Neural cell (in vitro differentiated cells): ENCODE data around the gene TBC1D19. TPM values are rescaled to one million over a fixed set of nuclear protein-coding genes. Genes with fewer than 3 reads are reported as not detected.

Experiments used
- H2AFZ ChIP-seq: fragments of 200-600, 300-800 bp; sonication (generic), shearing (Covaris generic); 2 replicates; pipeline ENCODE4 v1.6.0; 2014; ENCODE audit warnings: low read depth, mild to moderate bottlenecking, antibody characterized with exemption, low read length, moderate library complexity
- H3F3A ChIP-seq: fragments of 200-600 bp; shearing (Covaris generic); 2 replicates; pipeline ENCODE4 v1.6.1; 2016; ENCODE audit warnings: mild to moderate bottlenecking, moderate library complexity, mixed read lengths, antibody characterized with exemption, low read length; ENCODE audit not compliant: insufficient read depth, poor library complexity, severe bottlenecking
- H3K27ac ChIP-seq: fragments of 200-600, 300-800 bp; sonication (generic), shearing (Covaris generic); 2 replicates; pipeline ENCODE4 v1.5.1; 2014; ENCODE audit warnings: mild to moderate bottlenecking, low read length, moderate library complexity
- H3K27me3 ChIP-seq: fragments of 300-800, 200-600 bp; sonication (generic), shearing (Covaris generic); 2 replicates; pipeline ENCODE4 v1.6.0; 2014; ENCODE audit warnings: mild to moderate bottlenecking, low read depth, low read length, moderate library complexity; ENCODE audit not compliant: insufficient read depth
- H3K36me3 ChIP-seq: fragments of 300-800, 200-600 bp; sonication (generic), shearing (Covaris generic); 2 replicates; pipeline ENCODE4 v1.5.1; 2014; ENCODE audit warnings: mild to moderate bottlenecking, antibody characterized with exemption, low read length, moderate library complexity; ENCODE audit not compliant: insufficient read depth
- H3K4me2 ChIP-seq: fragments of 300-800, 200-600 bp; sonication (generic), shearing (Covaris generic); 2 replicates; pipeline ENCODE4 v1.6.0; 2014; ENCODE audit warnings: mild to moderate bottlenecking, low read length
- H3K4me3 ChIP-seq: fragments of 300-800, 200-600 bp; sonication (generic), shearing (Covaris generic); 2 replicates; pipeline ENCODE4 v1.5.1; 2014; ENCODE audit warnings: mild to moderate bottlenecking, low read length, moderate library complexity
- H3K79me2 ChIP-seq: fragments of 200-600 bp; shearing (Covaris generic); replicated peaks from 2 replicates; pipeline ENCODE4 v1.6.0; 2014; ENCODE audit warnings: mild to moderate bottlenecking, low read length, moderate library complexity; ENCODE audit not compliant: insufficient read depth
- H3K9ac ChIP-seq: fragments of 300-800, 200-600 bp; sonication (generic), shearing (Covaris generic); 2 replicates; pipeline ENCODE4 v1.6.1; 2016; ENCODE audit warnings: mild to moderate bottlenecking, low read length, mixed read lengths
- H3K9me2 ChIP-seq: fragments of 200-600 bp; shearing (Covaris generic); 2 replicates; pipeline ENCODE4 v1.6.1; 2016; ENCODE audit warnings: mild to moderate bottlenecking, low read length, mixed read lengths; ENCODE audit not compliant: insufficient read depth
- H3K9me3 ChIP-seq: fragments of 200-600, 300-800 bp; sonication (generic), shearing (Covaris generic); 2 replicates; pipeline ENCODE4 v1.6.1; 2016; ENCODE audit warnings: mild to moderate bottlenecking, mixed run types, low read length, moderate library complexity, mixed read lengths
- H4K20me1 ChIP-seq: fragments of 200-600 bp; shearing (Covaris generic); 2 replicates; pipeline ENCODE4 v1.6.1; 2016; ENCODE audit warnings: mild to moderate bottlenecking, mixed run types; ENCODE audit not compliant: insufficient read depth
- EP300 ChIP-seq: fragments of 450-650 bp; conservative IDR thresholded peaks from 2 replicates; pipeline ENCODE4 v1.6.1; 2014; ENCODE audit warnings: antibody characterized with exemption, mild to moderate bottlenecking, moderate library complexity; ENCODE audit not compliant: poor library complexity, severe bottlenecking
- EZH2 ChIP-seq: fragments of 200-600, 300-800 bp; shearing (Covaris generic), sonication (generic); IDR thresholded peaks from 2 replicates; pipeline ENCODE4 v1.6.1; 2014; ENCODE audit warnings: antibody characterized with exemption, low read length, borderline replicate concordance, mild to moderate bottlenecking; ENCODE audit not compliant: insufficient read depth, poor library complexity, severe bottlenecking
- MXI1 ChIP-seq: fragments of 450-650 bp; conservative IDR thresholded peaks from 2 replicates; pipeline ENCODE4 v1.6.1; 2014; ENCODE audit warnings: antibody characterized with exemption, mild to moderate bottlenecking; ENCODE audit not compliant: poor library complexity, severe bottlenecking
- POLR2AphosphoS5 ChIP-seq: IDR thresholded peaks from 2 replicates; pipeline ENCODE4 v1.6.1; 2012
- RAD21 ChIP-seq: fragments of 450-650 bp; conservative IDR thresholded peaks from 2 replicates; pipeline ENCODE4 v1.6.1; 2014; ENCODE audit warnings: antibody characterized with exemption, mild to moderate bottlenecking, moderate library complexity
- SMC3 ChIP-seq: fragments of 450-650 bp; conservative IDR thresholded peaks from 2 replicates; pipeline ENCODE4 v1.6.1; 2014; ENCODE audit warnings: antibody characterized with exemption, mild to moderate bottlenecking, moderate library complexity; ENCODE audit not compliant: poor library complexity
- TAF1 ChIP-seq: IDR thresholded peaks from 2 replicates; pipeline ENCODE4 v1.6.1; 2012; ENCODE audit warnings: low read depth
- polyA plus RNA-seq: library from polyadenylated mRNA; depleted of rRNA; stranded (reverse); fragments of >200 nt; gene quantifications from 2 replicates; pipeline ENCODE4 v1.2.3, GENCODE V29; 2014
- TF ChIP-seq, protein P1 (sequence below): IDR thresholded peaks from 2 replicates; pipeline ENCODE4 v1.6.1; 2012; ENCODE audit warnings: borderline replicate concordance
- TF ChIP-seq, protein P2 (sequence below): fragments of 450-650 bp; IDR thresholded peaks from 2 replicates; pipeline ENCODE4 v1.5.1; 2014; ENCODE audit warnings: antibody characterized with exemption, mild to moderate bottlenecking, moderate library complexity; ENCODE audit not compliant: poor library complexity, severe bottlenecking

The TBC1D19 gene
- polyA plus RNA-seq, 1 donor from 2014 or later = 23.1 TPM

DNA sequence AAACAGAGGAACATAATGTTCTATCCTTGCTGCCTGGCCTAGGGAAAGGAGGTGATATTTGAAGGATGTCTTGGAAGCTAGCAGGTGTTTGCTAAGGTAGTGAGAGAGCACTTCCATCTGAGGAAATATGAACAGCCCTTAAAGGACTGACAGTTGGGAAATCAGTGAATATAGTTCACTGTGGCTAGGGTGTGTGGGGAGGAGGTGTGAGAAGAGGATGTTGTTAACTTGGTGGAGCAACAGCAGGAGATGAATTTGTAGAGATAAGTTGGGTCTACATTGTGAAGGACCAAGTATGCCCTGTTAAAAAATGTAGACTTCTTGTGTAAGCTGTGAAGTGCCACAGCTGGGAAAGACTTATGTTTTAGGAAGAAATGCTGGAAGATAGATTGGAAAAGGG is 25.5 kb downstream of the TBC1D19 start:
- TF ChIP-seq MXI1 (no peak), RAD21 (no peak), EP300 (no peak), SMC3 (no peak)
- TF ChIP-seq, protein P1, sequence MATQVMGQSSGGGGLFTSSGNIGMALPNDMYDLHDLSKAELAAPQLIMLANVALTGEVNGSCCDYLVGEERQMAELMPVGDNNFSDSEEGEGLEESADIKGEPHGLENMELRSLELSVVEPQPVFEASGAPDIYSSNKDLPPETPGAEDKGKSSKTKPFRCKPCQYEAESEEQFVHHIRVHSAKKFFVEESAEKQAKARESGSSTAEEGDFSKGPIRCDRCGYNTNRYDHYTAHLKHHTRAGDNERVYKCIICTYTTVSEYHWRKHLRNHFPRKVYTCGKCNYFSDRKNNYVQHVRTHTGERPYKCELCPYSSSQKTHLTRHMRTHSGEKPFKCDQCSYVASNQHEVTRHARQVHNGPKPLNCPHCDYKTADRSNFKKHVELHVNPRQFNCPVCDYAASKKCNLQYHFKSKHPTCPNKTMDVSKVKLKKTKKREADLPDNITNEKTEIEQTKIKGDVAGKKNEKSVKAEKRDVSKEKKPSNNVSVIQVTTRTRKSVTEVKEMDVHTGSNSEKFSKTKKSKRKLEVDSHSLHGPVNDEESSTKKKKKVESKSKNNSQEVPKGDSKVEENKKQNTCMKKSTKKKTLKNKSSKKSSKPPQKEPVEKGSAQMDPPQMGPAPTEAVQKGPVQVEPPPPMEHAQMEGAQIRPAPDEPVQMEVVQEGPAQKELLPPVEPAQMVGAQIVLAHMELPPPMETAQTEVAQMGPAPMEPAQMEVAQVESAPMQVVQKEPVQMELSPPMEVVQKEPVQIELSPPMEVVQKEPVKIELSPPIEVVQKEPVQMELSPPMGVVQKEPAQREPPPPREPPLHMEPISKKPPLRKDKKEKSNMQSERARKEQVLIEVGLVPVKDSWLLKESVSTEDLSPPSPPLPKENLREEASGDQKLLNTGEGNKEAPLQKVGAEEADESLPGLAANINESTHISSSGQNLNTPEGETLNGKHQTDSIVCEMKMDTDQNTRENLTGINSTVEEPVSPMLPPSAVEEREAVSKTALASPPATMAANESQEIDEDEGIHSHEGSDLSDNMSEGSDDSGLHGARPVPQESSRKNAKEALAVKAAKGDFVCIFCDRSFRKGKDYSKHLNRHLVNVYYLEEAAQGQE = no peak
- TF ChIP-seq, protein P2, sequence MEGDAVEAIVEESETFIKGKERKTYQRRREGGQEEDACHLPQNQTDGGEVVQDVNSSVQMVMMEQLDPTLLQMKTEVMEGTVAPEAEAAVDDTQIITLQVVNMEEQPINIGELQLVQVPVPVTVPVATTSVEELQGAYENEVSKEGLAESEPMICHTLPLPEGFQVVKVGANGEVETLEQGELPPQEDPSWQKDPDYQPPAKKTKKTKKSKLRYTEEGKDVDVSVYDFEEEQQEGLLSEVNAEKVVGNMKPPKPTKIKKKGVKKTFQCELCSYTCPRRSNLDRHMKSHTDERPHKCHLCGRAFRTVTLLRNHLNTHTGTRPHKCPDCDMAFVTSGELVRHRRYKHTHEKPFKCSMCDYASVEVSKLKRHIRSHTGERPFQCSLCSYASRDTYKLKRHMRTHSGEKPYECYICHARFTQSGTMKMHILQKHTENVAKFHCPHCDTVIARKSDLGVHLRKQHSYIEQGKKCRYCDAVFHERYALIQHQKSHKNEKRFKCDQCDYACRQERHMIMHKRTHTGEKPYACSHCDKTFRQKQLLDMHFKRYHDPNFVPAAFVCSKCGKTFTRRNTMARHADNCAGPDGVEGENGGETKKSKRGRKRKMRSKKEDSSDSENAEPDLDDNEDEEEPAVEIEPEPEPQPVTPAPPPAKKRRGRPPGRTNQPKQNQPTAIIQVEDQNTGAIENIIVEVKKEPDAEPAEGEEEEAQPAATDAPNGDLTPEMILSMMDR = no peak

DNA sequence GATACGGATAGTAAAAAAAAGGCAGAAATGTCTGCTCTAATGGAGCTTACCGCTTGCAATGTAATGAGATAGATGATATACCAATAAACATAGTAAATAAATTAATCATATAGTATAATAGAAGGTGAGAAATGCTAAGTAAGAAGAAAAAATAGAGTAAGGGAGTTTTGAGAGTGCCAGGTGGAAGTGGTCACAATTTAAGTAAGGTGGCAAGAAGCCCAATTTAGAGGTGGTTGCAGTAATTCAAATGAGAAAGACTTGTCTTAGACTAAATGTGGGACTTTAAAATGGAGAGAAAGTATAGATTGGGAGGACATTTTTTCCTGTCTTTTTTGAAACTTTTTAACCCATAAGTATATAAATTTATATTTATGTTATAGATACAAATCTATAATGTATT is 26.0 kb downstream of the TBC1D19 start:
- Histone ChIP-seq H3K27ac (no peak overlapping the region), H2AFZ (no peak overlapping the region), H4K20me1 (no peaks in the 10 kb centered on the region), H3K9me2 (no peaks in the 10 kb centered on the region), H3K4me3 (no peak overlapping the region), H3K79me2 (peaks cover 11% of the 10 kb centered on the region), H3K27me3 (no peaks in the 10 kb centered on the region), H3K9me3 (no peaks in the 10 kb centered on the region), H3K4me2 (no peak overlapping the region), H3K9ac (no peak overlapping the region), H3F3A (no peaks in the 10 kb centered on the region), H3K36me3 (no peaks in the 10 kb centered on the region)
- TF ChIP-seq EZH2 (no peak), EP300 (no peak), MXI1 (no peak), RAD21 (no peak), TAF1 (no peak), POLR2AphosphoS5 (no peak), SMC3 (no peak)
- TF ChIP-seq, protein P2 = no peak
- TF ChIP-seq, protein P1 = no peak

More for the DNA sequence above, 25.5 kb downstream of the TBC1D19 start:
- Histone ChIP-seq H3K36me3 (no peaks in the 10 kb centered on the region), H3F3A (no peaks in the 10 kb centered on the region), H3K4me2 (no peak overlapping the region), H3K27me3 (no peaks in the 10 kb centered on the region), H3K9me3 (no peaks in the 10 kb centered on the region), H3K79me2 (peaks cover 11% of the 10 kb centered on the region), H3K27ac (no peak overlapping the region), H3K4me3 (no peak overlapping the region), H2AFZ (no peak overlapping the region), H3K9ac (no peak overlapping the region), H4K20me1 (no peaks in the 10 kb centered on the region), H3K9me2 (no peaks in the 10 kb centered on the region)
